Endothelial cell (in vitro differentiated cells): Measurements from ENCODE around the gene PDK4. TPM values are rescaled to one million over a fixed set of nuclear protein-coding genes. Genes with fewer than 3 reads are reported as not detected.

Experiments used
- DNase-seq: peaks from one replicate; pipeline ENCODE4 v3.0.0; 2021; ENCODE audit warnings: low spot score
- H3K27ac Mint-ChIP-seq: one replicate; pipeline ENCODE4 v1.8.0; 2021; ENCODE audit warnings: mixed read lengths, inconsistent platforms; ENCODE audit not compliant: unreplicated experiment
- H3K27me3 Mint-ChIP-seq: one replicate; pipeline ENCODE4 v1.8.0; 2021; ENCODE audit warnings: mild to moderate bottlenecking, moderate library complexity, mixed read lengths, inconsistent platforms; ENCODE audit not compliant: unreplicated experiment
- H3K36me3 Mint-ChIP-seq: one replicate; pipeline ENCODE4 v1.8.0; 2021; ENCODE audit warnings: mild to moderate bottlenecking, low read depth, mixed read lengths, inconsistent platforms; ENCODE audit not compliant: unreplicated experiment
- H3K4me1 Mint-ChIP-seq: one replicate; pipeline ENCODE4 v1.8.0; 2021; ENCODE audit warnings: mild to moderate bottlenecking, mixed read lengths, inconsistent platforms; ENCODE audit not compliant: unreplicated experiment
- H3K4me3 Mint-ChIP-seq: one replicate; pipeline ENCODE4 v1.8.0; 2021; ENCODE audit warnings: mild to moderate bottlenecking, mixed read lengths, inconsistent platforms; ENCODE audit not compliant: unreplicated experiment
- H3K9me3 Mint-ChIP-seq: one replicate; pipeline ENCODE4 v1.8.0; 2021; ENCODE audit warnings: mixed read lengths, inconsistent platforms; ENCODE audit not compliant: unreplicated experiment
- CTCF ChIP-seq: fragments of 200-600 bp; sonication (generic); IDR thresholded peaks from one replicate; pipeline ENCODE4 v1.5.0; 2021; ENCODE audit warnings: antibody characterized with exemption; ENCODE audit not compliant: unreplicated experiment
- total RNA-seq: library from RNA; stranded (reverse); fragmentation: NEBNext Ultra II Directional; extraction: Animal tissue kit (Norgen Biotek cat#: 25700); gene quantifications from one replicate; pipeline ENCODE4 v1.2.1, GENCODE V29; 2021; ENCODE audit not compliant: unreplicated experiment

Gene PDK4
- total RNA-seq, 1 donor from 2014 or later, result 0.23 TPM

GRCh38 chr7:95537468-95537867, 58.8 kb downstream of the PDK4 start:
- H3K9me3 Mint-ChIP-seq, result no peaks in the 10 kb centered on the region
- no peak for DNase-seq
- H3K27ac Mint-ChIP-seq, result no peak overlapping the region
- no peak overlapping the region for H3K4me3 Mint-ChIP-seq
- no peaks in the 10 kb centered on the region for H3K36me3 Mint-ChIP-seq
- no peak for TF ChIP-seq CTCF
- peaks cover 2% of the 10 kb centered on the region for H3K27me3 Mint-ChIP-seq
- no peaks in the 10 kb centered on the region for H3K4me1 Mint-ChIP-seq

- H3K27ac Mint-ChIP-seq, result no peak overlapping the region
- no peak for DNase-seq
- no peak overlapping the region for H3K4me3 Mint-ChIP-seq
- TF ChIP-seq CTCF, result no peak
- no peaks in the 10 kb centered on the region for H3K9me3 Mint-ChIP-seq
- no peaks in the 10 kb centered on the region for H3K36me3 Mint-ChIP-seq
- peaks cover 2% of the 10 kb centered on the region for H3K27me3 Mint-ChIP-seq
- H3K4me1 Mint-ChIP-seq, result no peaks in the 10 kb centered on the region
These were observed 59.5 kb downstream of the PDK4 start for GRCh38 chr7:95536656-95537311.

GRCh38 chr7:95535662-95536061, 60.7 kb downstream of the PDK4 start:
- no peaks in the 10 kb centered on the region for H3K9me3 Mint-ChIP-seq
- H3K36me3 Mint-ChIP-seq, result no peaks in the 10 kb centered on the region
- no peak for TF ChIP-seq CTCF
- H3K4me3 Mint-ChIP-seq, result no peak overlapping the region
- H3K4me1 Mint-ChIP-seq, result no peaks in the 10 kb centered on the region
- peaks cover 2% of the 10 kb centered on the region for H3K27me3 Mint-ChIP-seq
- no peak for DNase-seq
- H3K27ac Mint-ChIP-seq, result no peak overlapping the region

GRCh38 chr7:95534796-95535195, 61.5 kb downstream of the PDK4 start:
- no peaks in the 10 kb centered on the region for H3K4me1 Mint-ChIP-seq
- TF ChIP-seq CTCF, result no peak
- no peak overlapping the region for H3K4me3 Mint-ChIP-seq
- no peak for DNase-seq
- H3K27me3 Mint-ChIP-seq, result no peaks in the 10 kb centered on the region
- no peaks in the 10 kb centered on the region for H3K36me3 Mint-ChIP-seq
- H3K9me3 Mint-ChIP-seq, result no peaks in the 10 kb centered on the region
- no peak overlapping the region for H3K27ac Mint-ChIP-seq

Other genes with a start within 250 kb of the PDK4 start
- gene PON3, start 200.1 kb downstream of the PDK4 start, total RNA-seq, result 50.9 TPM
- 158 TPM for gene PON2, start 161.5 kb downstream of the PDK4 start, total RNA-seq
- gene ASB4, start 110.6 kb downstream of the PDK4 start, total RNA-seq, result not detected
- gene DYNC1I1, start 176.0 kb upstream of the PDK4 start, total RNA-seq, result 3.1 TPM